HG03060 (cell line): ENCODE measurements around the gene TSPEAR.

ENCODE experiments used
- ATAC-seq: cut with Tn5 transposase; IDR thresholded peaks from one replicate; pipeline ENCODE4 v1.9.1; 2021; ENCODE audit warnings: low read depth, moderate number of reproducible peaks; ENCODE audit not compliant: unreplicated experiment

The TSPEAR gene

DNA sequence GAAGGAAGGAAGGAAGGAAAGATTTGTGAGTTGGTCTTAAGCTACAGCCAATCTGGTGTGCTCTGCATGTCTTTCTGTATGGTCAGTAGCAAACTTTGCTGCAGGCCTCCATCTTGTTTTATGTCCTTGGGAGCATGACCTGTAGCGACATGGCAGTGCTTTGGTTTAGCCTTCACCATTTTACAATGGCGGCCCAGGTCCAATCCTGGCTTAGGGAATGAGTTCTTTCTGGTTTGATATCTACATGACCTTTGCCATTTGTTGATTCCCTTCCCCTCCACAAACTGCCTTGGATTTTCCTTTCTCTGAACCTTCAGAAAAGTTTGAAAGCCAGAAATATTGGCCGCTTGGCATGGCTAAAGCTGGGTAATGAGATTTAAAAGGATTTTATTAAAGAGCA is 30.5 kb upstream of the TSPEAR start:
- ATAC-seq, result no peak

DNA sequence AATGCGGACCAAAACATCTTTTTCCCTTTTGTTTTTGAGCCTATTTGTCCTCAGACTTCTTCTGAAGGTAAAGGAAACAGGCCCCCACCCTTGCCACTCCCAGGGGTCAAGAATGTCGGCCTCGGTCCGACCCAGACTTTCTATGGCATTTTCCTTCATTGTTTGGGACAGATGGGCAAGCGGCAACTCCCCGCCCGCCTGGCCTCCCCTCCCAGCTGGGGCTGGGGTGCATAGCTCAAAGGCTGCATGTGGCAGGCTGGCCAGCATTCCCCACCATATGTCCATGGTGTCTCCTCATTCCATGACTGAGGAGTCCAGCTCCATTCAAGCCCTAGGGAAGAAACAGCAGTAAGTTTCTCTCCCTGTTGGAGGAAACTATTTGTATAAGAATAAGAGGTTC is 29.4 kb upstream of the TSPEAR start:
- ATAC-seq, result no peak

DNA sequence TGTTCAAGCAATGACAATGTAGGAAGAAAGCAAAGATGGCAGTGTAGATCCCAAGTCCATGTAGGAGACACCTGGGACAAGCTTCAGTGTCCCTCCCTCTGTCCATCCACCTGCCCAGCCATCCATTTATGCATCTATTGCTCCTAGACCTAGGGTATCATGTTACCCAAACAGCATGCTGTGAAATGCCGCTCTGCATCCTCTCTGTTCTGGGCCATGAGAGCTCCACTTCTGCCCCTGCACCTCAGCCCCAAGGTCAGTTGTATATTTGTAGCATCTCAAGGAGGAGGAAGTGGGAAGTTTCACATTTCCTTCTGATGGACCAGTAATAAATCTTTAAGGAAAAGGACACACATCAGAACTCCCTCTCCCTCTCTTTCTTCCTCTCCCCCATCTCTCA is 27.9 kb upstream of the TSPEAR start:
- ATAC-seq, result no peak

DNA sequence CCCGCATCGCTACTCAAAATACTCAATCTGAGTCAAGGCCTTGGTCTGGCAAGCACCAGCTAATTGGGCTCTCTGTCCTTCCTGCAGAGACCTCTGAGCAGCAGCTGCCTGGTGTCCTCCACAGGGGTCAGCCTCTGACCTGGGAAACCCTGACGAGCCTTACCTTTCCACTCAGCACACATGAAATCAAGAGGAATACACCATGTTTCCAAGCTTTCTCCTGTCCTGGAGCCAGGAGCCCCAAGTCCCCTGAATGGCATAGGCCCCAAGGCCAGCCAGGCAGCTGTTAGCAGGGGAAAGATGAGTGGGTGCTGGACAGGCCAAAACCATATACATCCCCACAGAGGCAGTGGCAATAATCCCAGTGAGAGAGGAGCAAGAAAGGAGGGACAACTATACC is 27.2 kb upstream of the TSPEAR start:
- no peak for ATAC-seq

DNA sequence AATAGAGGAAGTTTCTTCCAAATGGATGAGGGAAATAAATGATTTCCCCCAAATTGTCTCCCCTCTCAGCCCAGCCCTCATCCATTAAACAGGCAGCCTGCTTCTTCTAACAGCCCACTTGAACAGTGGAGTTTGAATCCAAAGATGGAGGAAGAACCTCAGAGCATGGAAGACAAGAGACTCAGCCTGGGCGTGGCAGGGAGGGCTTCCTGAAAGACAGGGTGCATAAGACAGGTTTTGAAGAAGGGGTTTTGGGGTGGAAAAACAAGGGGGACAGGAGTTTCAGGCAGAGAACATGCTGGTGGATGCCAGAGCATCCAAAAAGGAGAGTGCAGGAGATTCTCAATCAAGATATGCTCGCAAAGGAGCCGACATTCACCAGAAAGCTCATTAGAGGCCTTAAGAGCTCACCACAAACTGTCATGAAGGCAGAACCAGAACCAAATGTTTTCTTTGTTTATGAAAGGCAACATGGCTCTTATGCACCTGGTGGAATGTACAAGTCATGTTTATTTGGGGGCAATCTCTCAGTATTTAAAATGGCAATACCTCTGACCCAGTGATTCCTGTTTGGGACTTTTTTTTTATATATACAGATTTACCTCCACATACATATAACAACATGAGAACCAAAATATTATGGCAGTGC is 26.5 kb upstream of the TSPEAR start:
- ATAC-seq, result no peak

DNA sequence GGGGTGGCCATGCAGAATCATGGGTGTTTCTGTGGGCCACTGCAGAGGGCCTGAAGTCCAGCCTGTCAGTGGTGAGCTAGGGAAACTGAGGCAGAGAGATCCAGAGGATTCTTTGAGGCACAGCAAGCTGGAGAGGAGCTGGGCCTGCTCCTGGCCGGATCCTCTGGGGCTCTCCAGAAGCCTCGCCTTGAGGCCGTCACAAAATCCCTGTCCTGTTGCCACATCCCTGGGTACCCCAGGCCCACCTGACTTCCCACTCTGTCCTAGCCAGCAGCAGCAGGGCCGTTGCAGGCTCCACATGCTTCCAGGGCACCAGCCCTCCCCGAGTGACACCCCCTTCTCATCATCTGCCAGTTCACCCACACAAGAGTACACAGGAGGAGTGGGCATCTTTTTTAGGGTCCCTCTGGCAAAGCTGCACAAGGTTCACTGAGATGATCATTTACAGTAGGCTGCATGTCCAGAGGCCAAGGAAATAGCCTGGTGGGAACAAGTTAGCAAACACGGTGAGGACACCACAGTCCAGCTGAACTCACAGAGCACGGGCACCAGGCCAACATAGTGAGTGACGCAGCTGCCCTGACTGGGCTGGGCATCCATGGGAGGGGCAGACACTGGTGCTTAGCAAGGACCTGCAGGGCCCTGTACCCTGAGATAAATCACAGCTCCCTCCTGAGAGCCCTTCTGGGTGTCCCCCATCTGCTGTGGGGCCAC is 25.1 kb upstream of the TSPEAR start:
- no peak for ATAC-seq

DNA sequence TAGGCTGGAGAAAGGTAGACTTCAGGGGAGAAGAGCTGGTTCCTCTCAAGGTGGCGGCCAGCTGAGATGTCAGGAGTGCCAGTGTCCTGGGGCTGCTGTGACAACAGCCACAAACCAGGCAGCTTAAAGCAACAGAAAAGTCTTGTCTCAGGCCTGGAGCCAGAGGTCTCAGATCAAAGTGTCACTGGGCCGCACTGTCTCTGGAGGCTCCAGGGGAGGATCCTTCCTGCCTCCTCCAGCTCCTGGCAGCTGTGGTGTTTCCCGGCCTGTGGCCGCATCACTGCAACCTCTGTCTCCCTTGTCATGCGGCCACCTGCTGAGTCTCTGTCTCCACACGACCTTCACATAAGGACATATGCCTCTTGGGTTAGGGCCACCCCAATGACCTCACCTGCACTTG is 24.4 kb upstream of the TSPEAR start:
- no peak for ATAC-seq

DNA sequence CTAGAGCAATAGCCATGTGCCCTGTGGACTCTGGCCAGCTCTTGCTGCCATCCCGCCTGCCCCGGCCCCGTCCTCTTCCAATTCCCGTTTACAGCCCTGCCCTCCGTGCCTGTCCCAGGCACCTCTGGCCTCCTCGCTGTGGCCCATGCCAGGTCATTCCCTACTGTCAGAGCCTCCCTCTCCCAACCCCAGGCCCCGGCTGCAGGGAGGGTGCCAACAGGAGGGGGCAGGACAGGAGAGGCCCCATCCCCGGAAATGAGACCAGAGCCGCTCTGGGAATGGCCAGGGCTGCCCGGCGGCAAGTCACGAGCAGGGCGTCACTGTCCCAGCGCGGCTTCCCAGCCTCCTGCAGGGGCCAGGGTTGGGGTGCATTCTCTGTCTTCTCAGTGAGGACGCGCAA is 23.5 kb upstream of the TSPEAR start:
- no peak for ATAC-seq

DNA sequence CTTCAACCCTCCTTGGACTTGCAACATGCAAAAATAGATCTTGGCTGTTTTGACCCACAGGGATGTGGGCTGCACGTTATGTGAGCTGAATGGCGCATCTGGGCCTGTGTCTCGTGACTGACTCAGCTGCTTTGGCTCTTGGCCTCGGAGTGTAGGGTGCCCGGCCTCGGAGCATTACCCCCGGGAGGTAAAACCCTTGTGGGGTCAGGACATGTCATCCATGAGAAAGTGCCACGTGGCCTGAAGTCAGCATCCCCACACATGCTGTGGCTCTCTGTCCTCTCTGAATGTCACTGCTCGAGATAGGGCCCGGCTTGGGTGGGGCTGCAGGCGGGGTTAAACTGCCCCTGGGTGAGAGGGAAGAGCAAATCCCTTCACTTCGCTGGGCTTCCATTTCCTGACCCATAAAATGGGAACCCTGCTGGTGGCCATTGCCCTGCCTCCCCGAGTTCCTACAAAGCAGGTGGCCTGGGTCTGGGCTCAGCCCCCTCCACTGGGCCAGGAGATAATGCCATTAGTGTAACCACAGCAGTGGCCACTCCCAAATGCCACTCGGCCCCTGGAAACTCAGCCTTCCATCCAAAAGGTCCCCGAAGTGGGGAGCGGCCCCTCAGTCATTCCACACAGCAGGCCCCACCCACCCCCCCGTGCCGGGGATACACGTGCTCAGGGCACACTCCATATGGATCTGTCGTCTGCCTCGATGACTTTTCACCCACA is 22.8 kb upstream of the TSPEAR start:
- ATAC-seq, result no peak

DNA sequence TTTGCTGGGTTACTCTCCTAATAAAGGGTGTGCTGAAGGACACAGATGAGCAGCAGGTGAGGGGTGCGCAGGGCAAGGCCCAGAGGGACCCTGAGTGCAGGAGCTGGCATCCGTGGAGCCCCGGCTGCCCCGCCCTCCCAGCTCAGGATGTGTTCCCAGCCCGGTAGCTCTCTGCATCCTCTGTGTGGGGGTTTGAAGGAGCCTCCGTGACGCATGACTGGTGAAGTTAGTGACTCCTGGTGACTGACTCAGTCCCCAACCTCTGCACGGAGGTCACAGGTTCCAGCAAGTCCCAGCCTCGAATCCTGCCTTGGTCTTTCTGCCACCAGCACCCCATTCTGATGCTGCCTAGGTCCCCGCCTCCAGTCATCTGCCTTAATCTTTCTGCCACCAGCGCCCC is 21.6 kb upstream of the TSPEAR start:
- ATAC-seq, result no peak

DNA sequence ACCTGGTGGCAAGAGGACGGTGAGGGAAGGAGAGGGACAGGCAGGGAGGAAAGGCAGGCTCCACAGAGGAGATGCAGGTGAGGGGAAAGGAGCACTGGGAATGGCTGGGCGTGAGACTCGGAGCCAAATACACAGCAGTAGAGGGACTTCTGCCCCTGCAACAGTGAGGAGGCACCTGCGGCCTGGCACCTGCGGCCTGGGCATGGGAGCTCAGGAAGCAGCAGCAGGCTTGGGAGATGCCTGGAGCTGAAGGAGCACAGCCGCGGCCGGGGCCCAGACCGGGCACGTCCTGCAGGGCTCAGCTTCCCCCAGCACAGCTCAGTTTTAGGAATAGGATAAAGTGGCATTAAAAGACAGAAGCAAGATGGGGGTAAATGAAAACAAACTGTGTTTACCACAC is 20.9 kb upstream of the TSPEAR start:
- no peak for ATAC-seq

DNA sequence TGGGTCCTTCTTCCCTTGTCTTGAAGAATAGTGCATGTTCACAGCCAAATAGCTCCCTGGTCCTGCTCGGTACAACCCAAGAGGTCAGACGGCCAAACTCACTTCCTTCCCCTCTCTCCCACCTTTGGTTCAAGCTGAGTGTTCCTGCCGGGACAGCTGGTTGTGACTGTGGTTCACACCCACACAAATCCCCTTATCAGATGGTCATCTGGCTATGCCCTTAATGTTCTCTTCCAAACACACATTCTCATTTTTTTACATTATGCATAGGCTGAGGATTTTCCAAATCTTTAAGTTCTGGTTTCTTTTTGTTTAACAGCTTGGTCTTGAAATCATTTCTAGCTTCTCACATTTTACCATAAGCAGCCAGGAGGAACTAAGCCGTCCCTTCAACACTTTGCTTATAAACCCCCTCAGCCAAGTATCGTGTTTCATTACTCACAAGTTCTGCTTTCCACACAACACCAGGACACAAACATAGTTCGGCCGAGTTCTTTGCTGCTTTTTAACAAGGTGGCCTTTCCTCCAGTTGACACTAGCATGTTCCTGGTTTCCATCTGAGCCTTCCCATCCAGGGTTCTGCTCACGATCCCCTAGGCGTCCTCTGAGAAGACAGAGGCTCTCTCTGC is 19.7 kb upstream of the TSPEAR start:
- no peak for ATAC-seq

DNA sequence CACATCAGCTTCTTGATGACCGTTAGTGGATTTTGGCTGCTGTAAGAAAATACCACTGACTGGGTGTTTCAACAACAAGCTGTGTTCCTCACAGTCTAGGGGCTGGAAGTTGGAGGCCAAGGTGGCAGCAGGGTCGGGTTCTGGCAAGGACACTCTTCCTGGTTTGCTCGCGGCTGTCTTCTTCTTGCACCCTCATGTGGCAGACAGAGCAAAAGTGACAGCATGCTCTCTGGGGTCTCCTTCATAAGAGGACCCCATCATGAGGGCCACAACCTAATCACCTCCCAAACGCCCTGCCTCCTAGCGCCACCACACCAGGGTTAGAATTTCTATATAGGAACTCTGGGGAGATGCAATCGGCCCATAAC is 18.6 kb upstream of the TSPEAR start:
- no peak for ATAC-seq

DNA sequence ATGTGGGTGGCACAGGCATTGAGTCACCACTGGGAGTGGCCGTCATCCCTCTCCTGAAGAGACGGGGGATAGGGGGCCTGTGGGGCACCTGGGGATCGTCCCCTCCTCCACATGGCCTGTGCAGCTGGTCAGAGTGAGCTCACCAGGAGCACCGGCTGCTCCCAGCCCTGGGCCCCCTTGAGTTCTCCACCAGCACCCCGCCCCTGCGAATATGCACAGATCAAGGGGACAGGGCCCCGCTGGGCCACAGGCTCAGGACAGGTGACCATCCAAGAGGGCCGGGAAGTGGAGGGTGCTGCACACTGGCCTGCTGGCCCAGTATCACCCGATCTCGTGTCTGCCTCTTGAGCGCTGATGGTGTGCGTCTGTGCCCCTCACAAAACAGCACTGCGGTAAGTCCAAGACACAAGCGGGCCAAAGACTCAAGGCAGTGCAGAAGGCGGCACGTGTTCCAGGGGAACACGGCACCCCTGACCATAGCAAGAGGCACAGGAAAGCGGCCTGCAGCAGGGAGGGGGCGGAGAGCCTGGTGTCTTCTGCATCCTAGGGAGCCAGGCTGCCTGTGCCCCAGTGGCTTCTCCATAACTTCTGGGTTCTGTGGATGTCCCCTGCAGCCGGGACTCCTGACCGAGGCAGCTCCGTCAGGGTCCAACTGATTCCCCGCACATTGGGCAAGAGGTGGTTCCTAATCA is 18.1 kb upstream of the TSPEAR start:
- no peak for ATAC-seq

DNA sequence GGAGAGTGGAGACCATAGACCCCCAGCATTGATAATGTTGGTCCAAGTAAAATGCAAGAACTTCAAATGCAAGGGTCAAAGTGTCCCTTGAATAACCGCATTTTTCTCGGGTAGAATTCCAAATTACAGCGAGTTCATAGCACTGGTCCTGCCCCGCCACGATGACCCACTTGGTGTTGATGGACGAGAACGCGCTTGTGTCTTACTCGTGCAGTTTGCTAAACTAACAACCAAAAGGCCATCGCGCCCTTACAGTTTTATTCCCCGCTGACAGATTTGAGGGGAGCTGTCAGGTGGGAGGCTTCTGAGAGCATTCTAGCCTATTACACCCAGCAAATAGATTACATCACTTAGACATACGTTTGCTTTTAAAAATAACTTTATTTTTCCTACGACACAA is 17.3 kb upstream of the TSPEAR start:
- ATAC-seq, result no peak

DNA sequence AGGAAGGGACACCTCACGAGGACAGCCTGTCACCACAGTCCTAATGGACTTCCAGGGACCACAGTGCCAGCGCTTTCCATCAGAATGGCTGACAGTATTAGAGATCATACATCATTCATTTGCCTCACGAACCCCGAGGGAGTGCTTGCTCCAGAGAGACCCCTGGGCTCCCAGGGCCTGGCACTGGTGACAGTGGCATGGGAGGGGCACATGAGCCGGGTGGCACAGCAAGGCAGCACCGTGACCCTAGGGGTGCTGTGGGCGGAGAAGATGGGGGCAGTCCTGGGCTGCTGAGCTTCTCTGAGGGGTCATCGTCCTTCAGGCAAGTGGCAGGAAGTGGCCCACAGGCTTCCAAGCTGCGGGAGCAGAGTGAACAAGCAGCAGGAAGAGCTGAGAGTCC is 16.4 kb upstream of the TSPEAR start:
- ATAC-seq, result no peak

DNA sequence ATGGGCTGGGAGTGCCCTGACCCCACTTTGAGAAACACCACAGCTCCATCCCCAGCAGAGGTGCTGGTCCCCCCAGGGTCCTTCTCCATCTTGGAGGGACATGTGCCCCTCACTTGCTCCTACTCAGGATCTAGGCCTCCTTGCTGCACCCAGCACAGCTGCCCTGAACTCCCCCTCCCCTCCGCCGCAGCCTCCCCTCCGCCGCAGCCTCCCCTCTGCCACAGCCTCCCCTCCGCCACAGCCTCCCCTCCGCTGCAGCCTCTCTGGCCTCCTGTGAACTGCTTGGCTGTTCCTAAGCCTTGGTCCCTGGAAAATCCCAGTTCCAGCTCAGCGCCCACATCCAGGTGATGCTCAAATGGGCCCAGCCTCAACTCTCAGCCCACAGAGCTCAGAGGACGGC is 15.9 kb upstream of the TSPEAR start:
- ATAC-seq, result no peak

DNA sequence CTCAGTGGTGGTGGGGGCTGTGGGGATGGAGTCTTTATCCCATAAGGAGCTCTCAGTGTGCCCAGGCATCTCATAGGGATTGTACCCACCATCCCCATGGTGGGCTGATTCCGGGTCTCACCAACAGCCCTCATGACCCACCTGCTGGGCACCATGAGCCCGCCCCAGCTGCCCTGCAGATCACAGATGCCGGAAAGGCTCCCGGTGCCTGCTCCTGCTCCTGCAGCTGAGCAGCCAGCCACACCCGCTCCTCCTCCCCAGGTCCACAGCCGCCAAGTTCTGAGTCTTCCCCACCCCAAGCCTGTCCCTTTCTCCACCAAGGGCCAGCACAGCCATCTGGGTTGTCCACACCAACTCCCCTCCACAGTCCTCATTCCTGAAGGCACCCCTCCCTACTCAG is 15.5 kb upstream of the TSPEAR start:
- no peak for ATAC-seq

DNA sequence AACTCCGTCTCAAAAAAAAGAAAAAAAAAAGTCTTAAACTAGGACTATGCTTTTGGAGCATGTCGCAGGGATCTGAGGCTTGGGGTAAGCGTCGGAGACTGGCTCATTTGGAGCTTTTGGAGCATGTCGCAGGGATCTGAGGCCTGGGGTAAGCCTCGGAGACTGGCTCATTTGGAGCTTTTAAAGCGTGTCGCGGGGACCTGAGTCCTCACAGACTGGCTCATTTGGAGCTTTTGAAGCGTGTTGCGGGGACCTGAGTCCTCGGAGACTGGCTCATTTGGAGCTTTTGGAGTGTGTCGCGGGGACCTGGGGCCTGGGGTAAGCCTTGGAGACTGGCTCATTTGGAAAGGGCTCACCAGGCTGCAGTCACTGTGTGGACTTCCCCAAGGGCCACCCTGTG is 13.6 kb upstream of the TSPEAR start:
- no peak for ATAC-seq

DNA sequence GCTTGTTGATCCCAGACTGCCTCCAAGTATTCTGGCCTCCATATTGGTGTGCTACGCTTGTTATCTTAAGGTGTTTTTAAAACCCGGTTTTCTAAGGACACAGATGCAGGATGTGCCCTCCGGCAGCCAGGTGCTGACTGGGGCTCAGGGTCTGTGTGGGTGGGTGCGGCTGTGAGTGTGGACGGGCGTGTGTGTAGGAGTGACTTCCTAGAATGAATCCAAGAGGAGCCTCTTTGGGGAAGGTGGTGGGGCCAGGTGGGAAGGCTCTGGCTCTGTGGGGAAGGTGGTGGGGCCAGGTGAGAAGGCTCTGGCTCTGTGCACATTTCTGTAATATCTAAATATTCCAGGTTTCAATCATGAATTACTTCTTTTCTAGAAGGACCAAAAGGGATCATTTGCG is 12.8 kb upstream of the TSPEAR start:
- ATAC-seq, result no peak
